Measurements from ENCODE around the gene PIAS4.

The PIAS4 gene

GRCh38 chr19:4043401-4043800, 35.9 kb downstream of the PIAS4 start:
- no peak for DNase-seq

GRCh38 chr19:4043966-4044715, 36.6 kb downstream of the PIAS4 start:
- DNase-seq = no peak

GRCh38 chr19:4044990-4045465, 37.5 kb downstream of the PIAS4 start:
- DNase-seq = no peak

GRCh38 chr19:4045597-4046361, 38.2 kb downstream of the PIAS4 start:
- DNase-seq = no peak

- no peak for DNase-seq
These were observed 38.8 kb downstream of the PIAS4 start for GRCh38 chr19:4046362-4046691.

GRCh38 chr19:4046946-4047683, 39.6 kb downstream of the PIAS4 start:
- DNase-seq = no peak

- DNase-seq = no peak
These were observed 41.9 kb downstream of the PIAS4 start for GRCh38 chr19:4049432-4049831.

GRCh38 chr19:4051175-4052101, 43.9 kb downstream of the PIAS4 start:
- peak in 1 of 2 experiments; percentile 51 for DNase-seq

- no peak for DNase-seq
These were observed 44.8 kb downstream of the PIAS4 start for GRCh38 chr19:4052114-4052992.

- DNase-seq = no peak
These were observed 45.5 kb downstream of the PIAS4 start for GRCh38 chr19:4052993-4053422.

GRCh38 chr19:4053423-4054324, 46.1 kb downstream of the PIAS4 start:
- DNase-seq = no peak

- no peak for DNase-seq
These were observed 47.1 kb downstream of the PIAS4 start for GRCh38 chr19:4054441-4055208.

GRCh38 chr19:4055209-4055552, 47.6 kb downstream of the PIAS4 start:
- DNase-seq = no peak

- DNase-seq = peak; percentile 63 to 75
These were observed 50.6 kb downstream of the PIAS4 start for GRCh38 chr19:4057931-4058692.

GRCh38 chr19:4058693-4059452, 51.3 kb downstream of the PIAS4 start:
- no peak for DNase-seq

GRCh38 chr19:4059453-4059871, 51.9 kb downstream of the PIAS4 start:
- DNase-seq = no peak

GRCh38 chr19:4059891-4060620, 52.5 kb downstream of the PIAS4 start:
- peak; percentile 59 to 67 for DNase-seq
